ENCODE data around the gene CBX2.

Gene CBX2

DNA sequence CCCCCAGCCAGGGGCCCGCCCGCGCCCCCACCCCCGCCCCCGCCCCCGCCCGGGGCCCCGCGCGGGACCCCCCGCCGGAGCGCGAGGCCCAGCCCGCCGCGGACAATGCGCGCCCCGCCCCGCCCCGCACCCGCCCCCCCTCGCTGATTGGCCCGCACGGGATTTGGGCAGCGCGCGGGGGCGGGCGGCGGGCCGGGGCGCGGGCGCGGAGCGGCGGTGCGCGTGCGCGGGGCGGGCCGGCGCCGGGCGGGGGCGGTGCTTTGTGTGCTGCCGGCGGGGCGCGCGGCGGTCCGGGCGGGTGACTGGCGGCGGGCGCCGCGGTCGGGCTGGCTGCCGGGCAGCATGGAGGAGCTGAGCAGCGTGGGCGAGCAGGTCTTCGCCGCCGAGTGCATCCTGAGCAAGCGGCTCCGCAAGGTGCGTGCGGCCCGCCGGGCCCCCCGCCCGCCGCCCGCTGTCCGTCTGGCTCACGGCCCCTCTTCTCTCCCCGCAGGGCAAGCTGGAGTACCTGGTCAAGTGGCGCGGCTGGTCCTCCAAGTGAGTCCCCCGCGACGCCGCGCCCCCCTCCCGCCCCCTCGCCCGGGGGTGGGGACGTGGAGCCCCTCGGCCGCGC, at the start of gene CBX2:
Gene CBX2, plus strand, starts transcription at position 255 of the 610 bp plus-strand sequence. Its CDS starts 88 bp downstream, at position 343.
- Histone ChIP-seq H3K79me2 (ENCODE audit: insufficient read depth, low read length) (peaks cover 9% of the 10 kb centered on the region; the same call in 1 of the 2 replicates), H3K9me2 (replicated peaks; ENCODE audit: insufficient read depth, low read length) (no peaks in the 10 kb centered on the region), H3K36me3 (ENCODE audit: low read length) (no peaks in the 10 kb centered on the region), H3K4me3 (ENCODE audit: insufficient read depth, low read length, poor library complexity, severe bottlenecking) (peak within 1 kb of the TSS; percentile 75), H3K27ac (ENCODE audit: low read depth, low read length) (peak within 1 kb of the TSS; percentile 53), H4K20me1 (ENCODE audit: low read depth, low read length) (no peaks in the 10 kb centered on the region), H3K9ac (ENCODE audit: low read length) (peak within 1 kb of the TSS; percentile 88), H3F3A (ENCODE audit: insufficient read depth) (peaks cover 6% of the 10 kb centered on the region), H3K4me2 (ENCODE audit: low read depth, low read length, poor library complexity, severe bottlenecking) (peak within 1 kb of the TSS; percentile 66), H3K27me3 (ENCODE audit: low read length) (no peaks in the 10 kb centered on the region), H3K9me3 (ENCODE audit: insufficient read depth, low read length) (no peaks in the 10 kb centered on the region), H2AFZ (ENCODE audit: low read depth, low read length, severe bottlenecking) (peak within 1 kb of the TSS; percentile 98)
- TF ChIP-seq, protein P1, sequence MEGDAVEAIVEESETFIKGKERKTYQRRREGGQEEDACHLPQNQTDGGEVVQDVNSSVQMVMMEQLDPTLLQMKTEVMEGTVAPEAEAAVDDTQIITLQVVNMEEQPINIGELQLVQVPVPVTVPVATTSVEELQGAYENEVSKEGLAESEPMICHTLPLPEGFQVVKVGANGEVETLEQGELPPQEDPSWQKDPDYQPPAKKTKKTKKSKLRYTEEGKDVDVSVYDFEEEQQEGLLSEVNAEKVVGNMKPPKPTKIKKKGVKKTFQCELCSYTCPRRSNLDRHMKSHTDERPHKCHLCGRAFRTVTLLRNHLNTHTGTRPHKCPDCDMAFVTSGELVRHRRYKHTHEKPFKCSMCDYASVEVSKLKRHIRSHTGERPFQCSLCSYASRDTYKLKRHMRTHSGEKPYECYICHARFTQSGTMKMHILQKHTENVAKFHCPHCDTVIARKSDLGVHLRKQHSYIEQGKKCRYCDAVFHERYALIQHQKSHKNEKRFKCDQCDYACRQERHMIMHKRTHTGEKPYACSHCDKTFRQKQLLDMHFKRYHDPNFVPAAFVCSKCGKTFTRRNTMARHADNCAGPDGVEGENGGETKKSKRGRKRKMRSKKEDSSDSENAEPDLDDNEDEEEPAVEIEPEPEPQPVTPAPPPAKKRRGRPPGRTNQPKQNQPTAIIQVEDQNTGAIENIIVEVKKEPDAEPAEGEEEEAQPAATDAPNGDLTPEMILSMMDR (IDR thresholded peaks at IDR 0.05; ENCODE audit: insufficient read depth, low read length, poor library complexity, severe bottlenecking) = no peak
- TF ChIP-seq EZH2phosphoT487 (conservative IDR thresholded peaks at IDR 0.05; ENCODE audit: low read length) = no peak

DNA sequence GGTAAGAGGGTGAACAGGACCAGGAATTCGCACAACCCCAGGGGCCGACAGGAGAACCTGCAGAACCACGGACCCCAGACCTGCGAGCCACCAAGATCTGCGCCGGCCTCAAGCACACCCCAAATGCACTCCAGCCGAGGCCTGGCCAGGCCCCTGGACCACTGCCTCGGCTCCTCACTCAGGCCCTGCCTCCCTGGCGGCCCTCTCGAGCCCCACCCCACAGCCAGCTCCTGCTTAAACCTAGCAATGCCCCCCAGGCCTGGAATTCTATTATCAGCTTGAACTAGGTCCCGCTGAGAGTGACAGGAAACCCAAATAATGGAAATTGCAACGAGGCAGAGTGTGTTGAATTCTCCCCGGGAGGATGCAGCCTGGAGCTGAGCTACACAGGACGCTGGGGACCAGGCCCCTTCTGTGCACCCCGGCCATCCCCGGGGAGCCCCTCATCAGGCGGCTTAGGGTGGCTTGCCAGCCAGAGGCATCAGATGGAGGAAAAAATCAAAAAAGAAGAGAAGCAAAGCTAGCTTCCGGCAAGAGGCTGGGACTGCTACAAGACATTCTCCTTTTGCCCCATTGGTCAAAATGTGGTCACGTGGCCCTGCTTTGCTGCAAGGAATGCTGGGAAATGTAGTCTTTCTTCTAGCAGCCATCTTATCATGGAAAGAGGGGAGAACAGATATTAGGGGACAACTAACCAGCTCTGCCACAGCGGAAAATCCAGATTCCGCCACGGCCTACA, 49.6 kb upstream of the CBX2 start:
- Histone ChIP-seq H3K9me3 (ENCODE audit: insufficient read depth, low read length) (no peaks in the 10 kb centered on the region), H3K79me2 (ENCODE audit: insufficient read depth, low read length) (no peaks in the 10 kb centered on the region), H3K9me2 (replicated peaks; ENCODE audit: insufficient read depth, low read length) (no peaks in the 10 kb centered on the region), H3K4me2 (ENCODE audit: low read depth, low read length, poor library complexity, severe bottlenecking) (peak overlapping the region; percentile 38), H3K36me3 (ENCODE audit: low read length) (no peaks in the 10 kb centered on the region), H3K27ac (ENCODE audit: low read depth, low read length) (no peak overlapping the region), H3K27me3 (ENCODE audit: low read length) (no peaks in the 10 kb centered on the region), H2AFZ (ENCODE audit: low read depth, low read length, severe bottlenecking) (peak overlapping the region; percentile 96), H4K20me1 (ENCODE audit: low read depth, low read length) (no peaks in the 10 kb centered on the region), H3F3A (ENCODE audit: insufficient read depth) (no peaks in the 10 kb centered on the region), H3K4me3 (ENCODE audit: insufficient read depth, low read length, poor library complexity, severe bottlenecking) (no peak overlapping the region), H3K9ac (ENCODE audit: low read length) (no peak overlapping the region)
- TF ChIP-seq, protein P1 (IDR thresholded peaks at IDR 0.05; ENCODE audit: insufficient read depth, low read length, poor library complexity, severe bottlenecking) = no peak
- no peak for TF ChIP-seq EZH2phosphoT487 (conservative IDR thresholded peaks at IDR 0.05; ENCODE audit: low read length)

DNA sequence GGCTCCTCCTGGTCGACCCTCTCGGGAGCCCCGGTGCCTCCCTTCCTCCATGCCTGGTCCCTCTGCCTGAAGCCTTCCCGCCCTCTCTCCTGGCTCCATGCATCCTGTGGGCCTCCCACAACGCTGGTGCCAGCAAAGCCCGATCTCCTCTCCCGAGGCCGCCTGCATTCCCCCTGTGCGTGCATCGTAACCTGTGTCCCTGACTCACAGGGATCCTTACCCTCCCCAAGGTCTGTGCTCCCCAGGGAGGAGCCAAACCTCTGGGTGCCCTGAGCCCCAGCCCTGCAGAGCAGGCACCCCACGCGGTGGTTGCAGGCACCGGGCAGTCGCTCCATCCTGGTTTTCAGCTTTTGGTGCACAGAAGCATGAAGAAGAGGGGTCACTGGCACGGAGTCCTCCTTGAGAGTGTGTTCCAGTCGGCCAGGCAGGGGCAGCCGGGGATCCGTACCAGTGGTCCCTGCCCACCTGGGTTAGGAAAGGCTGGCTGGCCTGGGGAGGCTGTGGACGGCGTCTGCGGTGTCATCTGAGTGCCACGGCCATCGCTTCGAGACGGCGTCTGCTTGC, 49.0 kb upstream of the CBX2 start:
- TF ChIP-seq, protein P1 (IDR thresholded peaks at IDR 0.05; ENCODE audit: insufficient read depth, low read length, poor library complexity, severe bottlenecking) = no peak
- TF ChIP-seq EZH2phosphoT487 (conservative IDR thresholded peaks at IDR 0.05; ENCODE audit: low read length) = no peak
- H4K20me1 ChIP-seq (ENCODE audit: low read depth, low read length) = no peaks in the 10 kb centered on the region
- no peak overlapping the region for H3K4me3 ChIP-seq (ENCODE audit: insufficient read depth, low read length, poor library complexity, severe bottlenecking)
- H3K79me2 ChIP-seq (ENCODE audit: insufficient read depth, low read length) = no peaks in the 10 kb centered on the region
- no peaks in the 10 kb centered on the region for H3K36me3 ChIP-seq (ENCODE audit: low read length)
- no peak overlapping the region for H3K9ac ChIP-seq (ENCODE audit: low read length)
- no peaks in the 10 kb centered on the region for H3K9me3 ChIP-seq (ENCODE audit: insufficient read depth, low read length)
- no peaks in the 10 kb centered on the region for H3F3A ChIP-seq (ENCODE audit: insufficient read depth)
- H3K9me2 ChIP-seq (replicated peaks; ENCODE audit: insufficient read depth, low read length) = no peaks in the 10 kb centered on the region
- H3K27me3 ChIP-seq (ENCODE audit: low read length) = no peaks in the 10 kb centered on the region
- peak overlapping the region; percentile 96 for H2AFZ ChIP-seq (ENCODE audit: low read depth, low read length, severe bottlenecking)
- no peak overlapping the region for H3K27ac ChIP-seq (ENCODE audit: low read depth, low read length)
- no peak overlapping the region for H3K4me2 ChIP-seq (ENCODE audit: low read depth, low read length, poor library complexity, severe bottlenecking)

All from SU-DHL-6 (cell line).